ENCODE data around the gene XPNPEP2. TPM values are rescaled to one million over a fixed set of nuclear protein-coding genes. Genes with fewer than 3 reads are reported as not detected.

XPNPEP2 gene
- total RNA-seq, 1 experiment from 2014 or later = not detected

DNA sequence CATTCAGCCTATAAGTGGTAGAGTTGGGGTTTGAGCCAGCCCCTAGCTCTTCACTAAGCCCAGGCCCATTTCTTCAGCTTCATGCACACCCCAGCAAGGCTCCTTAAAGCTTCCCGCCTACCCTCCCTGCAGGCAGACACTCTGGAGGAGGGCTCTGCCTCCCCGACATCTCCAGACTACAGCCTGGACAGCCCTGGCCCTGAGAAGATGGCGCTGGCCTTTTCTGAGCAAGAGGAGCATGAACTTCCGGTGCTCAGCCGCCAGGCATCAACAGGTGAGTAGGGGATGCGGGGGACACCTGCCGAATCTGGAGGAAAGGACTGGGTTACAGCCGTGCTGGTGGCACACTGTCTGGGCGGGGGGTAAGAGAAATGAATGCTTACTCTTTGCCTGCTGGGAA is 52.0 kb downstream of the XPNPEP2 start:
- DNase-seq (ENCODE audit: low spot score) = no peak

DNA sequence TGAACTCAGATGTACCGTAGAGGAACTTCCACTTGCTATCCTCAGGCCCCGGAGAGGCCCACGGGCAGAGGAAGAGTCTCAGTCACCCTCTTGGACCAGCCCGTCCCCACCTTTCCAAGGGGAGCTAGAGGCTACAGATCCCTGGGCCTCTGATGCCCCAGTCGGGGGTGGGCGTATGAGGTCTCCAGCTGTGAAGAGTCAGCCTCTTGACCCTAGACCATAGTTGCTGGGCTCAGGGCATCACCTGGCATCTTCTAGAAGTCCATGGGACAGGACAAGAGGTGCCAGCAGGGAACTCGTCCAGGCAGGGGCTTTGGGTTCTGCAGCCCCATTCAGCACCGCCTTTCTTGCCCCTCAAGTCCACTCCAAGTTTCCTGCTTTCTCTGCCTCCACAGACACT is 52.6 kb downstream of the XPNPEP2 start:
- in situ Hi-C loops (cut with HindIII; ENCODE audit: low sequenced_read_pairs) = no loop called here
- no peak for DNase-seq (ENCODE audit: low spot score)

More for the DNA sequence above, 52.0 kb downstream of the XPNPEP2 start:
- in situ Hi-C loops (cut with HindIII; ENCODE audit: low sequenced_read_pairs) = no loop called here

DNA sequence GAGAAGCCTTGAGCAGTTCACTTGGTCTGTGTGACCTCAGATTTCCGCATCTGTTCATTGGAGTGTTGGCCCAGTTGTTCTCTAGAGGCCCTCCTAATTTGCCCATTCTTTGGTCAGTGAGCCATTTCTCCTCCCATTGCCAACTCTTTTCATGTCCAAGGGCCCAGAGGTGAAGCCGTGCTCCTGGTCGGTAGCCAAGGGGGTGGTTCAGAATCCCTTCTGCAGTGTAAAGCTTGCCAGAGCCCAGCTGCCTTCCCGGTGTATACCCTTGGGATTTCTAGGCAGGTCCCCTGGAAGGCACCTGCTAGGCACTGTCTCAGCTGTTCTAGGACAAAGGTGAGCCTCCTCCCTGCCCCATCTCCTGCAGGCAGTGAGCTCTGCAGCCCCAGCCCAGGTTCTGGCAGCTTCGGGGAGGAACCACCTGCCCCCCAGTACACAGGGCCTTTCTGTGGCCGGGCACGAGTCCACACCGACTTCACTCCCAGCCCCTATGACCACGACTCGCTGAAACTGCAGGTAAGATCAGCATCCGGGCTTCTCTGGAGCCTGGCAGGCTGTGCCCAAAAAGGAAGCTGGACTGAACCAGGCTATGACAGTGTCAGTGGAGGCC is 53.3 kb downstream of the XPNPEP2 start:
- no peak for DNase-seq (ENCODE audit: low spot score)
- in situ Hi-C loops (cut with HindIII; ENCODE audit: low sequenced_read_pairs) = no loop called here

DNA sequence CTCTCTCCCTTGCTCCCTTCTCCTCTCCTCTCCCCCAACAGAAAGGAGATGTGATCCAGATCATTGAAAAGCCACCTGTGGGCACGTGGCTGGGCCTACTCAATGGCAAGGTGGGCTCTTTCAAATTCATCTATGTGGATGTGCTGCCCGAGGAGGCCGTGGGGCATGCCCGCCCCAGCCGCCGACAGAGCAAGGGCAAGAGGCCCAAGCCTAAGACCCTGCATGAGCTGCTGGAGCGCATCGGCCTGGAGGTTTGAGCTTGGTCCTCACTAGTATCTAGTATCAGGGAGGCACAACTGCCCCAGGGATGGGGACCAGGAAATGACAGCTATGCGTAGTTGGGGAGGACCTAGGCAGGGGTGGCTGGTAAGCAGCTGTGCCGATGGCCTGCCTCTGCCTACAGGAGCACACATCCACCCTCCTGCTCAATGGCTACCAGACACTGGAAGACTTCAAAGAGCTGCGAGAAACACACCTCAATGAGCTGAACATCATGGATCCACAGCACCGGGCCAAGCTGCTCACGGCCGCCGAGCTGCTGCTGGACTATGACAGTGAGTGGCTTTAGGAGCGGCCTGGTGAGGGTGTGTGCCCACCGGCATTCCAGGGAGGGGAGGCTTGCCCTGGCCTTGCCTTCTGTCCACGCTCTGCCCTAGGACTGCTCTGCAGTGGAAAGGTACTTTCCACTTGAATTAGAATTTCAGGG is 54.0 kb downstream of the XPNPEP2 start:
- in situ Hi-C loops (cut with HindIII; ENCODE audit: low sequenced_read_pairs) = no loop called here
- DNase-seq (ENCODE audit: low spot score) = no peak

DNA sequence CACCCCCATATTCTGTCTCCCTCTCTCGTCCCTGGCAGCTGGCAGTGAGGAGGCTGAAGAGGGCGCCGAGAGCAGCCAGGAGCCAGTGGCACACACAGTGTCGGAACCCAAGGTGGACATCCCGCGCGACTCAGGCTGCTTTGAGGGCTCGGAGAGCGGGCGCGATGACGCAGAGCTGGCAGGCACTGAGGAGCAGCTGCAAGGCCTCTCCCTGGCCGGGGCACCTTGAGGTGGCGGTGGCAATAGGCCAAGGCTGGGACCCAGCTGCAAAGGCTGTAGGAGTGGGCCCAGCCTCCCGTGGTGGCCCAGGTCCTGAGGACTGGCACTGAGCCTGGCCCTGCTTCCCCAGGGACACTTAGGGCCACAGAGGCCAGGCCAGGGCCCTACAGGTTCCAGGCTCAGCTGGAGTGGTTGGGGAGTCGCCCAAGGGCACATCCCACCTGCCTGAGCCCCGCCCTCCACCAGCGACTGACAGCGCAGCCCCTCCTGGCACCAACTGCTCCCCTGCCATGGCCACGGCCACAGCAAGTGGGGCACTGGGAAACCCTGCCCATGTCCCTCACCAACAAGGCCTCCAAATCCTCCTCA is 54.9 kb downstream of the XPNPEP2 start:
- DNase-seq (ENCODE audit: low spot score) = no peak
- in situ Hi-C loops (cut with HindIII; ENCODE audit: low sequenced_read_pairs) = no loop called here

DNA sequence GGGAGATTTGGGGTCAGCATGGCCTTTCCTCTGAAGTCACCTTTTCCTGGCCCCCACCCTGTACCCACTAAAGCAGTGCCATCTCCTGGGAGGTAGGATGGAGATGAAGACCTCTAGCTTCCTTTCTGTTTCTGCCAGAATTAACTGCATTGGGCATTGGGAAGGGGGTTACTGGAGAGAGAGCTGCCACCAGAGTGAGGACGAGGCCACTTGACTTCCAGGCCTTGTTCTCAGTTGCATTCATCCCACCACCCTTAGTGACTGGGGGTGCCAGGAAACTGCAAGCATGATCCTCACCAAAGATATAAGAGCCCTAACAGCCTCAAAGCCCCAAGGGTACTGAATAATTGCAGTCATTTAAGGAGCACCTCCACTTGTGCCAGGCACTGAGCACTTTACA is 56.8 kb downstream of the XPNPEP2 start:
- in situ Hi-C loops (cut with HindIII; ENCODE audit: low sequenced_read_pairs) = no loop called here
- no peak for DNase-seq (ENCODE audit: low spot score)

DNA sequence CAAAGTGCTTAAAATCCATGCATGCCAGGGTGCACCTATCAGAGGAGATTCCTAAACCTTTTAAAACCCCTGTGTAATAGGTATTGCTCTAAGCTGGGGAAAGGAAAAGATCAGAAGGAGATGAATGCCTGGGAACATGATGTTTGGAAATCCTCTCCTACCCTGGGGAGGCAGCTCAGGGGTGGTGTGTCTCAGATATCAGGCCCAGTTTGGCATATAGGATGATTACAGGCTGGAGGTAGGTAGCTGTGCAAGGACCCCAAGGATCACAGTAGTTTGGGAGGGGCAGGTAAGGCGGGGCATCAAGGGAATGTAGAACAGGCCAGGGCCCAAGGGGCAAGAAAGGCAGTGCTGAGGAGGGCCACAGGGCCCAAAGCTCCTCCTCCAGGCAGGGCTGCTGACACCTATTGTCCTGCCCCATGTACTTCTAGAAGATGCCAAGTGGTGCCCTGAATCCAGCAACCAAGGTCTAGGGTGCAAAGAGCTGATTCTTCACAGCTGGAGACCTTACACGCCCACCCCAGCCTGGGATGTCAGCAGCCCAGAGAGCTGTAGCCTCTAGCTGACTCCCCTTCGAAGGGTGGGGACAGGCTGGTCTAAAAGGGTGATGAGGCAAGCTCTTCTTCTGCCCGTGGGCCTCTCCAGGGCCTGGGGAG is 58.6 kb downstream of the XPNPEP2 start:
- in situ Hi-C loops (cut with HindIII; ENCODE audit: low sequenced_read_pairs) = no loop called here
- no peak for DNase-seq (ENCODE audit: low spot score)

DNA sequence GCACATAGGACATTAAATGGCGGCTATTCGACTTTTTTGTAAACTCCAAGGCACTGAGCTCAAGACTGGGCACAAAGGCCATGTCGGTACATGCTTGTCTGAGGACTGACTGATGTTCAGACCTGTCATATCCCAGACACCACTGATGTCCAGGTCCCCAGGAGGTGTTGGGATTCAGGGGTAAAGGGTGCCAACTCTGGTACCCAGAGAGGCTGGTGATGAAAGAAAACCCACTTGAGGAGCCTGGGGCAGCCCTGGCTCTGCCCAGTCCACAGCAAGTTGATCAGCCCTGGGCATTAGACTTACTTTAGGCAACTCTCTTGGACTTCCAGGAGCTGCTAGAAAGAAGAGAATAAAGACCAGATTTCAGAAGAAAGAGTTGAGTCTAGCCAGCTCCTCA is 59.7 kb downstream of the XPNPEP2 start:
- in situ Hi-C loops (cut with HindIII; ENCODE audit: low sequenced_read_pairs) = no loop called here

DNA sequence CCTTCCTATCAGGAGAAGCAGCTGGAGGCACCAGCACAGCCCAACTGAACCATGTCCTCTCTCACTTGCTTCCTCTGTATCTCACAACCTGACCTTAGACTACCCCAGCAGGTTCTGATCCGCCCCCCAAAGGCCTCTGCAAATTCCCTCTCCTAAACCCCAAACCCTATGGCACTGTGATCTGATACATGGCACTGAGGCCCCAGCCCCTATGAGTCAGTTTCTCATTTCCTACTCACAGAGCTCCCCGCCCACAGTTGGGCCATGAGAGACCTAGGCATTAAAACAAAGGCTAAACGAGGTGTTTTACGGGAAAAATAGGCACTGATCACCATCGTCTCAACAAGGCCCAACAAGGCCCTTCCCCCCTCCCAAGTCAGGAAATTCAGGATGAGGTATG is 60.1 kb downstream of the XPNPEP2 start:
- in situ Hi-C loops (cut with HindIII; ENCODE audit: low sequenced_read_pairs) = no loop called here
- no peak for DNase-seq (ENCODE audit: low spot score)

More for the DNA sequence above, 59.7 kb downstream of the XPNPEP2 start:
- DNase-seq (ENCODE audit: low spot score) = no peak

DNA sequence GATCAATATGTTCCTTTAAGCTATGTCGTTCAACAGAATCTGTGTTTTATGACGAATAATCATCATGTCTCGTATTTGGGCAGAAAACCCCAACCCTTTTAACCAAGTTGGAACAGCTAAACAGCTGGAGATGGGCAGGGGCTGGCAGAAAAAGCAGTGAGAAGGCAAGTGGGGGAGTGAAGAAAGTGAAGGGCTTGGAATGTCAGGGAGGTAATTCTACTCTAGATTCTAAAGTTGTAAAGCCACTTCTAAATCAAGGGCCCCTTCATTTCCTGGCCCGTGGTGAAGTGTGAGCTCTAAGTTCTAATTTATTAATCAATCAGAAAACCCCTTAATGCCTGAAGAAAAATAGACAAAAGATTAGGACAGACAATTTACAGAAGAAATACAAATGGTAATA is 61.4 kb downstream of the XPNPEP2 start:
- no peak for DNase-seq (ENCODE audit: low spot score)
- in situ Hi-C loops (cut with HindIII; ENCODE audit: low sequenced_read_pairs) = no loop called here

DNA sequence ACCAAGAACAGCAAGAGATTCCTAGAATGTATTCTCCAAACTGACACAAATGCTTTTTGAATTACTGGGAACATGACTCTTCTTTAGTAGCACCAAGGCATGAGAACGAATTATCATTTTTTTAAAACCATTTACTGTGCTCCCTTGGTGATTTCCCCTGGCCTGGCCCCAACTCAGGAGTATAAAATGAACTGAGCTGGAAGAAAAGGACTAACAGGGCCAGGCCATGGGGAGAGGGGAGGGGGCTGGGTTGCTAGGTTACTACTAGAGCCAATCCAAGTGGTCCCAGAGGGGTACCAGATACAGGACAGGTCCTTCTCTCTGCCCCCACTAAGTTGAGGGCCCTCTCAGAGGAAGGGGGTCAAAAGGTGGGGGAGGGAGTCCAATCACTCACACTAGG is 64.1 kb downstream of the XPNPEP2 start:
- in situ Hi-C loops (cut with HindIII; ENCODE audit: low sequenced_read_pairs) = no loop called here
- DNase-seq (ENCODE audit: low spot score) = no peak

DNA sequence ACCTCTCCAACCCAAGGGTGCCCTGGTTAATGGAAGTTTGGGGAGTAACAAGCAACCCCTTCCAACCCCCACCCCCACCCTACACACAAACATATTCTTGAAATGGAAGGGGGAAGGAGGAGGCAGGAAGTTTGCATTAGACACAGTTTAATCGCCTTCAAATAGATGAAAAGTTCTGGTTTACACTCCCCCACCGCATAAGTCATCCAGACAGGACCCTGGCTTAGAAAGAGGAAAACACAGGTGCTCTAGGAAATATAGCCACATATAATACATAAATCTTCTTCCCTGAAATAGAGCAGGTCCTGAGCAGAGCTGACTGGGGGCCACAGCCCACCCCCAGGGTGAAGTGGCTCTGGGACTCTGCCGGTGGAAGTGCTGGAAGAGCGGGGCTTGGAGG is 66.0 kb downstream of the XPNPEP2 start:
- DNase-seq (ENCODE audit: low spot score) = no peak
- in situ Hi-C loops (cut with HindIII; ENCODE audit: low sequenced_read_pairs) = no loop called here

DNA sequence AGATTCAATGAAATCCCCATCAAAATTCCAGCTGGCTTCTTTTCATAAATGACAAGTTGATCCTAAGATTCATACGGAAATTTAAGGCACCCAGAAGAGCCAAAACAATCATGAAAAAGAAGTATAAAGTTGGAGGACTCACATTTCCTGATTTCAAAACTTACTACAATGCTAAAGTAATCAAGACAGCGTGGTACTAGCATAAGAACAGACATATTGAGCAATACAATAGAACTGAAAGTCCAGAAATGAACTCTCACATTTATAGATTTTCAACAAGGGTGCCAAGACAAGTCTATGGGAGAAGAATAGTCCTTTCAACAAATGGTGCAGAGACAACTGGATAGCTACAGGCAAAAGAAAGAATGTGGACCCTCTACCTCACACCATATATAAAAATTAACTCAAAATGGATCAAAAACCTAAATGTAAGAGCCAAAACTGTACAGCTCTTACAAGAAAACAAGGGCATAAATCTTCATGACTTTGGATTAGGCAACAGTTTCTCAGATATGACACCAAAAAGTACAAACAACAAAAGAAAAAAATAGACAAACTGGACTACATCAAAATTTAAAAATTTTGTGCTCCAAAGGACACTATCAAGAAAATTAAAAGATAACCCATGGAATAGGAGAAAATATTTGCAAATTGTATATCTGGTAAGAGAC is 69.5 kb downstream of the XPNPEP2 start:
- no peak for DNase-seq (ENCODE audit: low spot score)
- in situ Hi-C loops (cut with HindIII; ENCODE audit: low sequenced_read_pairs) = no loop called here

DNA sequence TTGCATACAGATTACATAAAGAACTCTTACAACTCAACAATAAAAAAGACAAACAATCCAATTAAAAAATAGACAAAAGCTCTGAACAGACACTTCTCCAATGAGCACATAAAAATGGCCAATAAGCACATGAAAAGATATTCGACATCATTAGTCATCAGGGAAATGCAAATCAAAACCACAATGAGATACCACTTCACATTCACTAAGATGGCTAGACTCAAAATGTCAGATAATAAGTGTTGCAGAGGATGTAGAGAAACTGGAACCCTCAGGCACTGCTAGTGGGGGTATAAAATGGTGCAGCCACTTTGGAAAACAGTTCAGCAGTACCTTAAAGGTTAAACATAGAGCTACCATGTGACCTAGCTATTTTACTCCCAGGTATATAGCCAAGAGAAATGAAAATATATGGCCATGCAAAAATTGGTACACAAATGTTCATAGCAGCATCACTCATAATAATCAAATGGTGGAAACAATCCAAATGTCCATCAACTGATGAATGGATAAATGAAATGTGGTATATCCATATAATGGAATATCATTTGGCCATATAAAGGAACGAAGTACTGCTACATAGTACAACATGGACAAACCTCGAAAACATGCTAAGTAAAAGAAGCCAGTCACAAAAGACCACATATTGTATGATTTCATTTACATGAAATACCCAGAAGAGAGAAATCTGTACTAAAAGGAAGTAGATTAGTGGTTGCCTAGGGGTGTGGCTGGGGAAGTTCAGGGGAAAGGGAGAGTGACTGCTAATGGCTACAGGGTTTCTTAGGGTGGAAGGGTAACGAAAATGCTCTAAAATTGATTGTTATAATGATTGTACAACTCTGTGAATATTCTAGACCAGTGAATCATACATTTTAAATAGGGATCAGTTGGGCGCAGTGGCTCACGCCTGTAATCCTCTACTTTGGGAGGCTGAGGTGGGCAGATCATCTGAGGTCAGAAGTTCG is 70.3 kb downstream of the XPNPEP2 start:
- DNase-seq (ENCODE audit: low spot score) = no peak
- in situ Hi-C loops (cut with HindIII; ENCODE audit: low sequenced_read_pairs) = no loop called here

DNA sequence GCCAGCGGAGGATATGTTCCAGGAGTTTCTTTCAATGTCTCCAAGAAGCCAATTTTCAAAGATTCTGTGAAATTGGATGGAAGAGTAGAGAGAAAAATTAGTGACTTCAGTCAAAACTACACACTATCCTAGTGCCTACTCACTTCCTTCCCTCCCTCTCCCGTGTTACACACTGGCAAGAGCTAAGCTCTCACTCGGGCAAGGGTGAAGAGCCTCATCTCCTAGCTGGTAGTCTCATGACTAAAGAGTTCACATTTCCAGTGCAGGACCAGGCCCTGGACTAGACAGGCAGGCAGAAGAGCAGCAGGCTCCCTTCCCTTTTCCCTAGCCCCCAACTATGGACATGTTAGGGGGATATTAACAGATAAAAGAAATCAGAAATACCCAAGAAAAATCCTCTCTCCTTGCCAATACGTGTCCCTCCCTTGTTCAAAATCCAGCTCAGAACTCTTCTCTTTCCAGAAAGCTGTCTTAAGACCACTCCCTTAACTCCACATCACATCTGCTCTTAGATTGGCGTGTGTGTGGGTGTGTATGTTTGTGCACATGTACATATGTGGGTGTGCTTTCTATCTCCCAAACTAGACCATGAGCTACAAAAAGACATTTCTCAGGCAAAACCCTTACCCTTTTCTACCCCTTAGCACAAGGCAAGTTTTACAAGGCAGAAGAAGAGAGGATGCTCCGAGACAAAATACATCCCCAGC is 75.0 kb downstream of the XPNPEP2 start:
- no peak for DNase-seq (ENCODE audit: low spot score)
- in situ Hi-C loops (cut with HindIII; ENCODE audit: low sequenced_read_pairs) = no loop called here

DNA sequence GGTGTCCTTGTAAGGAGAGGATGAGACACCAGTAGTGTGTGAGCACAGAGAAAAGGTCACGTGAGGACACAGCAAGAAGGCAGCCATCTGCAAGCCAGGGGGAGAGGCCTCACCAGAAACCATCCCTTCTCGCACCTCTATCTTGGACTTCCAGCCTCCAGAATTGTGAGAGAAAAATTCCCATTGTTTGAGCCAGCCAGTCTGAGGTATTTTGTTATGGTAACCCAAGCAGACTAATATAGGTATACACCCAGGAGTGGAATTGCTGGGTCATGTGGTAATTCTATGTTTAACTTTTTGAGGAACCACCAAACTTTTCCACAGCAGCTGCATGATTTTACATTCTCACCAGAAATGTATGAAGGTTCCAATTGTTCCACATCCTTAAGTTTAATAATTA is 79.3 kb downstream of the XPNPEP2 start:
- in situ Hi-C loops (cut with HindIII; ENCODE audit: low sequenced_read_pairs) = no loop called here
- no peak for DNase-seq (ENCODE audit: low spot score)

Data from G401 (cell line).